ENCODE measurements around the gene BUB1. TPM values are rescaled to one million over a fixed set of nuclear protein-coding genes. Genes with fewer than 3 reads are reported as not detected.

Gene BUB1
- total RNA-seq, 1 donor from 2014 or later = 12.5 TPM

DNA sequence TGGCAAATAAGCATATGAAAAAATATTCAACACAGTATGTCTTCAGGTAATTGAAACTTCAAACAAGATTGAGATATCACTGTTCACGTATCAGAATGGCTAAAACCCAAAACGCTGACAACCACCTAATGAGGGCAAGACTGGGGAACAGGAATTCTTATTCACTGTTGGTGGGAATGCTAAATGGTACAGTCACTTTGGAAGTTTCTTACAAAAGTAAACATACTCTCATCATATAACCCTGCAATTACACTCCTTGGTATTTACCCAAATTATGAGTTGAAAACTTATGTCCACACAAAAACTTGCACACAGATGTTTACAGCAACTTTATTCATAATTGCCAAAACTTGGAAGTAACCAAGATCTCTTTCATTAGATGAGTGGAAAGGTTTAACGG is 30.1 kb downstream of the BUB1 start:
- no peak for DNase-seq (ENCODE audit: low spot score)
- H3K9me3 Mint-ChIP-seq (ENCODE audit: unreplicated experiment) = no peaks in the 10 kb centered on the region
- H3K4me1 Mint-ChIP-seq (ENCODE audit: unreplicated experiment) = no peaks in the 10 kb centered on the region
- no peaks in the 10 kb centered on the region for H3K27me3 Mint-ChIP-seq (ENCODE audit: unreplicated experiment)
- TF ChIP-seq, protein P1, sequence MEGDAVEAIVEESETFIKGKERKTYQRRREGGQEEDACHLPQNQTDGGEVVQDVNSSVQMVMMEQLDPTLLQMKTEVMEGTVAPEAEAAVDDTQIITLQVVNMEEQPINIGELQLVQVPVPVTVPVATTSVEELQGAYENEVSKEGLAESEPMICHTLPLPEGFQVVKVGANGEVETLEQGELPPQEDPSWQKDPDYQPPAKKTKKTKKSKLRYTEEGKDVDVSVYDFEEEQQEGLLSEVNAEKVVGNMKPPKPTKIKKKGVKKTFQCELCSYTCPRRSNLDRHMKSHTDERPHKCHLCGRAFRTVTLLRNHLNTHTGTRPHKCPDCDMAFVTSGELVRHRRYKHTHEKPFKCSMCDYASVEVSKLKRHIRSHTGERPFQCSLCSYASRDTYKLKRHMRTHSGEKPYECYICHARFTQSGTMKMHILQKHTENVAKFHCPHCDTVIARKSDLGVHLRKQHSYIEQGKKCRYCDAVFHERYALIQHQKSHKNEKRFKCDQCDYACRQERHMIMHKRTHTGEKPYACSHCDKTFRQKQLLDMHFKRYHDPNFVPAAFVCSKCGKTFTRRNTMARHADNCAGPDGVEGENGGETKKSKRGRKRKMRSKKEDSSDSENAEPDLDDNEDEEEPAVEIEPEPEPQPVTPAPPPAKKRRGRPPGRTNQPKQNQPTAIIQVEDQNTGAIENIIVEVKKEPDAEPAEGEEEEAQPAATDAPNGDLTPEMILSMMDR (IDR thresholded peaks at IDR 0.05; ENCODE audit: unreplicated experiment) = no peak
- H3K36me3 Mint-ChIP-seq (ENCODE audit: low read depth, unreplicated experiment) = no peaks in the 10 kb centered on the region
- H3K4me3 Mint-ChIP-seq (ENCODE audit: unreplicated experiment) = no peak overlapping the region
- H3K27ac Mint-ChIP-seq (ENCODE audit: unreplicated experiment) = no peak overlapping the region

DNA sequence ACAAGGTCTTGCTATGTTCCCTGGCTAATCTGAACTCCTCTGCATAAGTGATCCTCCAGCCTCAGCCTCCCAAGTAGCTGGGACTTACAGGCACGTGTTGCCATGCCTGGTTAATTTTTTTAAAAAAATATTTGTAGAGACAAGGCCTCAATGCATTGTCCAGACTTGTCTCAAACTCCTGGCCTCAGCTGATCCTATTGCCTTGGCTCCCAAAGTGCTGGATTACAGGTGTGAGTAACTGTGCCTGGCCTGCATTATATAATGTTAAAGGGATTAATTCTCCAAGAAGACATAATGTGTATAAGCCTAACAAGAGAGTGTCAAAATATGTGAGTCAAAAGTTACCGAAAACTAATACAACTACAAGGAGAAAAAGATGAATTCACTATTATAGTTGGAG is 32.2 kb downstream of the BUB1 start:
- TF ChIP-seq, protein P1 (IDR thresholded peaks at IDR 0.05; ENCODE audit: unreplicated experiment) = no peak
- Mint-ChIP-seq H3K36me3 (ENCODE audit: low read depth, unreplicated experiment) (no peaks in the 10 kb centered on the region), H3K27me3 (ENCODE audit: unreplicated experiment) (no peaks in the 10 kb centered on the region), H3K27ac (ENCODE audit: unreplicated experiment) (no peak overlapping the region), H3K4me3 (ENCODE audit: unreplicated experiment) (no peak overlapping the region), H3K4me1 (ENCODE audit: unreplicated experiment) (no peaks in the 10 kb centered on the region), H3K9me3 (ENCODE audit: unreplicated experiment) (no peaks in the 10 kb centered on the region)
- no peak for DNase-seq (ENCODE audit: low spot score)

DNA sequence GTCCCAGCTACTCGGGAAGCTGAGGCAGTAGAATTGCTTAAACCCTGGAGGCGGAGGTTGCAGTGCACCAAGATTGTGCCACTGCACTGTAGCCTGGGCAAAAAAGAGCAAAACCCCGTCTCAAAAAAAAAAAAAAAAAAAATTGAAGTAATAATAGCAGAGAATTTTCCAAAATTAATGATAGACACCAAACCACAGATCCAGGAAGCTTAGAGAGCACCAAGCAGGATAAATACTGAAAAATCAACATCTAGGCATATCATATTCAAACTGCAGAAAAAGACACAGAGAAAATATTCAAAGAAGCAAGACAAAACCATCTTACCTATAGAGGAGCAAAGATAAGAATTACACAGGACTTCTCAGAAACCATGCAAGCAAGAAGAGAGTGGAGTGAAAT is 33.5 kb downstream of the BUB1 start:
- H3K36me3 Mint-ChIP-seq (ENCODE audit: low read depth, unreplicated experiment) = no peaks in the 10 kb centered on the region

DNA sequence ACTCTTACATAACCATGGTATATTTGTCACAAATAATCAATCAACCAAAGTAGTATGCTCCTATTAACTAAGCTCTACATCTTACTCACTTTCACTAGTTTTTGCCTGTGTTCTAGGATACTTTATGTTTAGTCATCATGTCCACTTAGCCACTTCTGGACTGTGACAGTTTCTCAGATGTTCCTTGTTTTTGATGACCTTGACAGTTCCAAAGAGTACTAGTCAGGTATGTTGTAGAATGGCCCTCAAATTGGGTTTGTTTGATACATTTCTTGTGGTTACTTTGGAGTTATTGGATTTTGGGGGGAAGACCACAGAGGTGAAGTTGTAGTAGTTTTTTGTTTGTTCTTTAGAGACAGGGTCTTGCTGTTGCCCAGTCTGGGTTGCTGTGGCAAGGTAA is 35.5 kb downstream of the BUB1 start:
- TF ChIP-seq, protein P1 (IDR thresholded peaks at IDR 0.05; ENCODE audit: unreplicated experiment) = no peak
- Mint-ChIP-seq H3K4me3 (ENCODE audit: unreplicated experiment) (no peak overlapping the region), H3K9me3 (ENCODE audit: unreplicated experiment) (no peaks in the 10 kb centered on the region), H3K27me3 (ENCODE audit: unreplicated experiment) (no peaks in the 10 kb centered on the region), H3K27ac (ENCODE audit: unreplicated experiment) (no peak overlapping the region), H3K4me1 (ENCODE audit: unreplicated experiment) (no peaks in the 10 kb centered on the region), H3K36me3 (ENCODE audit: low read depth, unreplicated experiment) (no peaks in the 10 kb centered on the region)
- DNase-seq (ENCODE audit: low spot score) = no peak

More for the DNA sequence above, 33.5 kb downstream of the BUB1 start:
- no peaks in the 10 kb centered on the region for H3K9me3 Mint-ChIP-seq (ENCODE audit: unreplicated experiment)
- H3K4me3 Mint-ChIP-seq (ENCODE audit: unreplicated experiment) = no peak overlapping the region
- no peak for DNase-seq (ENCODE audit: low spot score)
- TF ChIP-seq, protein P1 (IDR thresholded peaks at IDR 0.05; ENCODE audit: unreplicated experiment) = no peak
- H3K27ac Mint-ChIP-seq (ENCODE audit: unreplicated experiment) = no peak overlapping the region
- no peaks in the 10 kb centered on the region for H3K27me3 Mint-ChIP-seq (ENCODE audit: unreplicated experiment)
- no peaks in the 10 kb centered on the region for H3K4me1 Mint-ChIP-seq (ENCODE audit: unreplicated experiment)

DNA sequence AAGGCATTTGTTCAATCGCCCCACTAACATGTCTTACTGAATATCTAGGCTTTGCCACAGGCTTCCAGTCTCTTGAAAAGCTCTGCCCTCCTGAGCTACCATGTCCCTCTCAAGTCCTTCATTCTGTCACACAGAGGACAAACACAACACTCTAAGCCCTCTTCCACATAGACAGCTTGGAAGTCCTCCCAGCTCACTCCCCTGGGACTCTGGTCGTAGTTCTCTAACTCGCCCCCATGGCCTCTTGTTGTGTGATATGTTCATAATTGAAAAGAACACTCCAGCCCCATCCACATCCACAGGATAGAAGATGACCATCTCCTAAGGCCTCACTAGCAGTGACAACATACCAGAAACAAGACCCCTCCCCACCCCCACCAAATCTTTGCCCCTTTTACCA is 37.9 kb downstream of the BUB1 start:
- Mint-ChIP-seq H3K9me3 (ENCODE audit: unreplicated experiment) (no peaks in the 10 kb centered on the region), H3K36me3 (ENCODE audit: low read depth, unreplicated experiment) (no peaks in the 10 kb centered on the region), H3K4me3 (ENCODE audit: unreplicated experiment) (no peak overlapping the region), H3K27ac (ENCODE audit: unreplicated experiment) (no peak overlapping the region), H3K4me1 (ENCODE audit: unreplicated experiment) (no peaks in the 10 kb centered on the region), H3K27me3 (ENCODE audit: unreplicated experiment) (peaks cover 1% of the 10 kb centered on the region)
- no peak for DNase-seq (ENCODE audit: low spot score)
- TF ChIP-seq, protein P1 (IDR thresholded peaks at IDR 0.05; ENCODE audit: unreplicated experiment) = no peak
